H1 (cell line): ENCODE data around the gene CRYBA4. TPM values are rescaled to one million over a fixed set of nuclear protein-coding genes. Genes with fewer than 3 reads are reported as not detected.

ENCODE experiments used
- ASH2L ChIP-seq: fragments of 200-600, 300-600 bp; sonication (generic); IDR thresholded peaks from one replicate; pipeline ENCODE4 v1.7.1; 2017; ENCODE audit warnings: low read length
- ATF3 ChIP-seq: IDR thresholded peaks from 2 replicates; pipeline ENCODE4 v1.6.1; 2011; ENCODE audit warnings: low read depth, mild to moderate bottlenecking, low read length; ENCODE audit not compliant: insufficient read depth
- CBX8 ChIP-seq: fragments of 300-800, 300-1000 bp; sonication (generic); IDR thresholded peaks from 2 replicates; pipeline ENCODE4 v1.7.1; 2016; ENCODE audit warnings: low read depth, low read length, borderline replicate concordance
- E2F6 ChIP-seq: IDR thresholded peaks from 2 replicates; pipeline ENCODE4 v1.6.1; 2012; ENCODE audit warnings: inconsistent platforms
- EZH2 ChIP-seq: fragments of 200-600 bp; sonication (generic); IDR thresholded peaks from 2 replicates; pipeline ENCODE4 v1.7.1; 2012; ENCODE audit warnings: low read depth, mild to moderate bottlenecking, moderate library complexity, low read length, inconsistent platforms; ENCODE audit not compliant: severe bottlenecking
- GTF2F1 ChIP-seq: IDR thresholded peaks from 2 replicates; pipeline ENCODE4 v1.6.1; 2012; ENCODE audit warnings: low read depth, low read length, improper control_type of control experiment, borderline replicate concordance
- HDAC2 ChIP-seq, 2 experiments: fragments of 300-600 bp in 1 of 2; sonication (generic) in 1 of 2; IDR thresholded peaks; 2 replicates each; pipeline ENCODE4 v1.6.1; 2011 to 2012; ENCODE audit warnings: low read depth in 2 of 2, low read length in 2 of 2, mild to moderate bottlenecking in 2 of 2, moderate library complexity in 2 of 2, borderline replicate concordance in 1 of 2, inconsistent platforms in 1 of 2
- KDM1A ChIP-seq: fragments of 200-600, 300-600 bp; sonication (generic); IDR thresholded peaks from 2 replicates; pipeline ENCODE4 v1.7.1; 2016; ENCODE audit warnings: mild to moderate bottlenecking, low read length, borderline replicate concordance
- NANOG ChIP-seq: IDR thresholded peaks from 2 replicates; pipeline ENCODE4 v1.6.1; 2011; ENCODE audit warnings: low read length, low read depth, mild to moderate bottlenecking, inconsistent platforms; ENCODE audit not compliant: insufficient read depth, poor library complexity, severe bottlenecking
- NRF1 ChIP-seq: IDR thresholded peaks from 2 replicates; pipeline ENCODE4 v1.6.1; 2011; ENCODE audit warnings: mild to moderate bottlenecking, low read depth, low read length, improper control_type of control experiment
- POLR2A ChIP-seq, 2 experiments: IDR thresholded peaks; 1 replicate in 1 of 2; 2 replicates in 1 of 2; pipeline ENCODE4 v1.6.1; 2011; ENCODE audit warnings: low read depth in 2 of 2, low read length in 2 of 2, mild to moderate bottlenecking in 2 of 2; ENCODE audit errors: control extremely low read depth in 1 of 2
- POLR2AphosphoS5 ChIP-seq: IDR thresholded peaks from 2 replicates; pipeline ENCODE4 v1.6.1; 2011; ENCODE audit warnings: low read depth, low read length
- RXRA ChIP-seq: IDR thresholded peaks from 2 replicates; pipeline ENCODE4 v1.6.1; 2011; ENCODE audit warnings: low read depth, mild to moderate bottlenecking, low read length, moderate library complexity; ENCODE audit not compliant: insufficient read depth
- SAP30 ChIP-seq: fragments of 300-600 bp; sonication (generic); IDR thresholded peaks from 2 replicates; pipeline ENCODE4 v1.7.1; 2012; ENCODE audit warnings: low read length, moderate library complexity, mild to moderate bottlenecking, inconsistent platforms; ENCODE audit not compliant: insufficient read depth, insufficient replicate concordance
- SIN3A ChIP-seq, 2 experiments: IDR thresholded peaks in 1 of 2; conservative IDR thresholded peaks in 1 of 2; 2 replicates each; pipeline ENCODE4 v1.6.1; 2011 to 2012; ENCODE audit warnings: low read length in 2 of 2, improper control_type of control experiment in 1 of 2, low read depth in 1 of 2, mild to moderate bottlenecking in 1 of 2
- TEAD4 ChIP-seq: IDR thresholded peaks from 2 replicates; pipeline ENCODE4 v1.6.1; 2012; ENCODE audit warnings: low read depth, low read length, inconsistent platforms, mixed read lengths
- YY1 ChIP-seq: IDR thresholded peaks from 2 replicates; pipeline ENCODE4 v1.6.1; 2011; ENCODE audit warnings: low read depth, mild to moderate bottlenecking, low read length
- polyA plus RNA-seq, 7 experiments: library from polyadenylated mRNA; depleted of rRNA in 3 of 7; stranded (reverse) in 5 of 7; unstranded in 2 of 7; fragments of >200 nt in 5 of 7; fragments of 200-250 nt in 2 of 7; gene quantifications; 1 replicate in 5 of 7; 2 replicates in 1 of 7; 4 replicates in 1 of 7; pipeline versions ENCODE4 v1.2.1 to v1.2.3, GENCODE V29; 2011 to 2013; ENCODE audit warnings: missing spikeins in 2 of 7, mixed read lengths in 2 of 7
- total RNA-seq: library from RNA; stranded (reverse); fragmentation: NEBNext Ultra II Directional; extraction: Animal tissue kit (Norgen Biotek cat#: 25700); gene quantifications from 2 replicates; pipeline ENCODE4 v1.2.1, GENCODE V29; 2021
- TF ChIP-seq, protein P1 (sequence below), 3 experiments: IDR thresholded peaks; 1 replicate in 2 of 3; 2 replicates in 1 of 3; pipeline versions ENCODE4 v1.5.1 to v1.6.1; 2011; ENCODE audit warnings: low read length in 3 of 3, mild to moderate bottlenecking in 3 of 3, inconsistent platforms in 2 of 3, low read depth in 1 of 3, moderate library complexity in 1 of 3; ENCODE audit not compliant: insufficient read depth in 1 of 3; ENCODE audit errors: control extremely low read depth in 1 of 3

CRYBA4 gene
- total and polyA plus RNA-seq, 2 of the 8 experiments (the other 6 are each of a cell fraction or from before 2014, with no cell fraction given): 0.67 to 3.1 TPM

GRCh38 chr22:26658161-26658560 is 36.4 kb downstream of the CRYBA4 start (continued):
- no peak for TF ChIP-seq ATF3
- 0 out of 4 replicates have a peak, but pooled peaks of 1 of the 2 experiments have one; percentile 31 for TF ChIP-seq SIN3A (conservative IDR thresholded peaks at IDR 0.05 in 1 of 2, IDR thresholded peaks at IDR 0.05 in 1 of 2; ENCODE audit: low read depth in 1 of 2, low read length in 2 of 2)
- TF ChIP-seq RXRA: no peak
- TF ChIP-seq TEAD4: no peak
- no peak for TF ChIP-seq EZH2
- no peak for TF ChIP-seq ASH2L
- TF ChIP-seq YY1: no peak
- no peak for TF ChIP-seq POLR2A (IDR thresholded peaks at IDR 0.05; ENCODE audit: control extremely low read depth in 1 of 2, low read depth in 2 of 2, low read length in 2 of 2)
- TF ChIP-seq SAP30: peak; percentile 13
- TF ChIP-seq NRF1: no peak
- no peak for TF ChIP-seq CBX8
- peak; percentile 97 for TF ChIP-seq KDM1A
- TF ChIP-seq HDAC2 (IDR thresholded peaks at IDR 0.05; ENCODE audit: borderline replicate concordance in 1 of 2, low read depth in 2 of 2, low read length in 2 of 2): peak in 1 of 2 experiments; percentile 68; a peak in 1 of 4 replicates
- TF ChIP-seq E2F6: no peak
- TF ChIP-seq NANOG: no peak
- TF ChIP-seq POLR2AphosphoS5: no peak
- TF ChIP-seq, protein P1, sequence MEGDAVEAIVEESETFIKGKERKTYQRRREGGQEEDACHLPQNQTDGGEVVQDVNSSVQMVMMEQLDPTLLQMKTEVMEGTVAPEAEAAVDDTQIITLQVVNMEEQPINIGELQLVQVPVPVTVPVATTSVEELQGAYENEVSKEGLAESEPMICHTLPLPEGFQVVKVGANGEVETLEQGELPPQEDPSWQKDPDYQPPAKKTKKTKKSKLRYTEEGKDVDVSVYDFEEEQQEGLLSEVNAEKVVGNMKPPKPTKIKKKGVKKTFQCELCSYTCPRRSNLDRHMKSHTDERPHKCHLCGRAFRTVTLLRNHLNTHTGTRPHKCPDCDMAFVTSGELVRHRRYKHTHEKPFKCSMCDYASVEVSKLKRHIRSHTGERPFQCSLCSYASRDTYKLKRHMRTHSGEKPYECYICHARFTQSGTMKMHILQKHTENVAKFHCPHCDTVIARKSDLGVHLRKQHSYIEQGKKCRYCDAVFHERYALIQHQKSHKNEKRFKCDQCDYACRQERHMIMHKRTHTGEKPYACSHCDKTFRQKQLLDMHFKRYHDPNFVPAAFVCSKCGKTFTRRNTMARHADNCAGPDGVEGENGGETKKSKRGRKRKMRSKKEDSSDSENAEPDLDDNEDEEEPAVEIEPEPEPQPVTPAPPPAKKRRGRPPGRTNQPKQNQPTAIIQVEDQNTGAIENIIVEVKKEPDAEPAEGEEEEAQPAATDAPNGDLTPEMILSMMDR (IDR thresholded peaks at IDR 0.05; ENCODE audit: control extremely low read depth in 1 of 3, insufficient read depth in 1 of 3, low read depth in 1 of 3, low read length in 3 of 3): no peak
- no peak for TF ChIP-seq GTF2F1
